A673 (cell line): Measurements from ENCODE around the gene TEC. TPM values are rescaled to one million over a fixed set of nuclear protein-coding genes. Genes with fewer than 3 reads are reported as not detected.

Source experiments
- BruUV-seq: library from RNA; stranded (reverse); fragments of 400-500 nt; replicated peaks from 2 replicates; lab custom pipeline; 2021; lab: Mats Ljungman, UMichigan
- CTCF ChIA-PET: fragments of 300-600 bp; sonication (Branson Sonifier 250); formaldehyde crosslinking; loops from one replicate; lab custom pipeline; 2022; ENCODE audit warnings: antibody characterized with exemption; lab: Charles Lee
- POLR2A ChIA-PET: fragments of 300-600 bp; sonication (Branson Sonifier 250); formaldehyde crosslinking; loops from one replicate; lab custom pipeline; 2022; ENCODE audit warnings: antibody characterized with exemption; ENCODE audit not compliant: low non-redundant PET; lab: Charles Lee
- DNase-seq: peaks from one replicate; pipeline ENCODE4 v3.0.0-alpha.2; 2015; ENCODE audit warnings: low spot score
- H3K27ac ChIP-seq: fragments of 200-600 bp; sonication (generic); 2 replicates; pipeline ENCODE4 v1.5.1; 2016; ENCODE audit warnings: mixed run types, low read depth, mild to moderate bottlenecking, mixed read lengths, antibody characterized with exemption, low read length; ENCODE audit not compliant: poor library complexity, severe bottlenecking
- H3K27me3 ChIP-seq: fragments of 200-600 bp; sonication (generic); replicated peaks from 2 replicates; pipeline ENCODE4 v1.6.1; 2017; ENCODE audit warnings: mixed run types, low read depth, mild to moderate bottlenecking, mixed read lengths, antibody characterized with exemption, low read length; ENCODE audit not compliant: insufficient read depth, poor library complexity
- H3K36me3 ChIP-seq: fragments of 200-600 bp; sonication (generic); 2 replicates; pipeline ENCODE4 v1.6.1; 2016; ENCODE audit warnings: mixed run types, mild to moderate bottlenecking, mixed read lengths, antibody characterized with exemption, low read length; ENCODE audit not compliant: insufficient read depth, poor library complexity, severe bottlenecking
- H3K4me1 ChIP-seq: fragments of 200-600 bp; sonication (generic); 2 replicates; pipeline ENCODE4 v1.6.1; 2017; ENCODE audit warnings: mixed run types, mild to moderate bottlenecking, mixed read lengths, antibody characterized with exemption, low read length; ENCODE audit not compliant: insufficient read depth, poor library complexity, severe bottlenecking
- H3K4me3 ChIP-seq: fragments of 200-600 bp; sonication (generic); 2 replicates; pipeline ENCODE4 v1.5.1; 2016; ENCODE audit warnings: low read depth, mixed run types, mild to moderate bottlenecking, mixed read lengths, low read length; ENCODE audit not compliant: poor library complexity, severe bottlenecking
- H3K9me3 ChIP-seq: fragments of 200-600 bp; sonication (generic); 2 replicates; pipeline ENCODE4 v1.6.1; 2016; ENCODE audit warnings: mixed run types, low read depth, mild to moderate bottlenecking, mixed read lengths, antibody characterized with exemption, low read length; ENCODE audit not compliant: poor library complexity, severe bottlenecking
- EZH2 ChIP-seq: fragments of 200-600 bp; sonication (generic); IDR thresholded peaks from 2 replicates; pipeline ENCODE4 v1.6.1; 2017; ENCODE audit warnings: borderline replicate concordance, low read depth, mild to moderate bottlenecking, mixed read lengths, antibody characterized with exemption, low read length; ENCODE audit not compliant: poor library complexity, severe bottlenecking
- intact Hi-C: fragments of 100-400 bp; cut with micrococcal nuclease; formaldehyde crosslinking; loops from one replicate; pipeline ENCODE4 v1.10.0; 2022; ENCODE audit not compliant: unreplicated experiment
- total RNA-seq: library from RNA; stranded (reverse); gene quantifications from 2 replicates; pipeline ENCODE4 v1.2.3, GENCODE V29; 2021
- TF ChIP-seq, protein P1 (sequence below): fragments of 300-800, 200-600 bp; sonication (generic); conservative IDR thresholded peaks from 2 replicates; pipeline ENCODE4 v1.5.1; 2017; ENCODE audit warnings: low read depth, mild to moderate bottlenecking, antibody characterized with exemption, low read length, moderate library complexity, mixed read lengths

TEC gene
- total RNA-seq, 1 experiment from 2014 or later, result 6.8 TPM

DNA sequence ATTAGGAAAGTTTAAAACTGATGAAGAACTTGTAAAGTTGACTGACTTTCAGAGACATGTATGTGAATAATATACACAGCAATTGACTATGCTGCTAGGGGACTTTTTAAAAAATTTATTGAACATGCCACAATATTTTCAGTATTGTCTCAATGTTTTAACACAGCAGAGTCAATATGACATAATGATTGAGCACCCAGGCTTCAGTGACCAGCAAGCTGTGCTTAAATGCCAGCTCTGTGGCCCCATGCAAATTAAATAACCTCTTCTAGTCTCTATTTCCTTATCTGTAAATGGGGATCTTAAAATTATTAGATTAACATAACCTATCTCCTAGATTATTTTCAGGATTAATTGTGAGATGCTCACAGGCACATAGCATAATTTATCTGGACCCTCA lies 78.8 kb downstream of the TEC start:
- TF ChIP-seq, protein P1, sequence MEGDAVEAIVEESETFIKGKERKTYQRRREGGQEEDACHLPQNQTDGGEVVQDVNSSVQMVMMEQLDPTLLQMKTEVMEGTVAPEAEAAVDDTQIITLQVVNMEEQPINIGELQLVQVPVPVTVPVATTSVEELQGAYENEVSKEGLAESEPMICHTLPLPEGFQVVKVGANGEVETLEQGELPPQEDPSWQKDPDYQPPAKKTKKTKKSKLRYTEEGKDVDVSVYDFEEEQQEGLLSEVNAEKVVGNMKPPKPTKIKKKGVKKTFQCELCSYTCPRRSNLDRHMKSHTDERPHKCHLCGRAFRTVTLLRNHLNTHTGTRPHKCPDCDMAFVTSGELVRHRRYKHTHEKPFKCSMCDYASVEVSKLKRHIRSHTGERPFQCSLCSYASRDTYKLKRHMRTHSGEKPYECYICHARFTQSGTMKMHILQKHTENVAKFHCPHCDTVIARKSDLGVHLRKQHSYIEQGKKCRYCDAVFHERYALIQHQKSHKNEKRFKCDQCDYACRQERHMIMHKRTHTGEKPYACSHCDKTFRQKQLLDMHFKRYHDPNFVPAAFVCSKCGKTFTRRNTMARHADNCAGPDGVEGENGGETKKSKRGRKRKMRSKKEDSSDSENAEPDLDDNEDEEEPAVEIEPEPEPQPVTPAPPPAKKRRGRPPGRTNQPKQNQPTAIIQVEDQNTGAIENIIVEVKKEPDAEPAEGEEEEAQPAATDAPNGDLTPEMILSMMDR, result no peak
- TF ChIP-seq EZH2, result no peak
- ChIA-PET CTCF (no interaction called here), POLR2A (no interaction called here)
- H3K9me3 ChIP-seq, result no peaks in the 10 kb centered on the region
- H3K4me3 ChIP-seq, result no peak overlapping the region
- H3K36me3 ChIP-seq, result no peaks in the 10 kb centered on the region
- no peak overlapping the region for H3K27ac ChIP-seq
- BruUV-seq, result no TSS peak
- H3K4me1 ChIP-seq, result peaks cover 4% of the 10 kb centered on the region
- intact Hi-C loops, result no loop called here
- no peak for DNase-seq
- H3K27me3 ChIP-seq, result no peaks in the 10 kb centered on the region

DNA sequence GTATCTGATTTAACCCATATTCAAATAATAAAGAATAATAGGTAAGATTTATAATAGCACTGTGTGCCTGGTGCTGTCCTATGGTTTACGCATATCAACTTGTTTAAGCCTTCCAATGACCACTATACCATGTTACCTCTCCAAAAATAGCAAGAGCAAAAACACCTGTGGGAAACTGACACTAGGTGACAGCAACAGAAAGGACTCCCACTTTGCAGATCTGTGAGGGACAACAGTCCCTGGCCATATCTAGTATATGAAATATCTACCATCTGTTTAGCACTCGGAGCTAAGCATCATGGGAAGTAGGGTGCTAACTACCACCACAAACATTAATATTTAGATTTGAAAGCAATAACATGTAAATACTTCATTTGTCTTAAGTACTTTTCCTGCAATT lies 79.9 kb downstream of the TEC start:
- H3K27ac ChIP-seq, result no peak overlapping the region
- POLR2A ChIA-PET, result no interaction called here
- BruUV-seq, result no TSS peak

DNA sequence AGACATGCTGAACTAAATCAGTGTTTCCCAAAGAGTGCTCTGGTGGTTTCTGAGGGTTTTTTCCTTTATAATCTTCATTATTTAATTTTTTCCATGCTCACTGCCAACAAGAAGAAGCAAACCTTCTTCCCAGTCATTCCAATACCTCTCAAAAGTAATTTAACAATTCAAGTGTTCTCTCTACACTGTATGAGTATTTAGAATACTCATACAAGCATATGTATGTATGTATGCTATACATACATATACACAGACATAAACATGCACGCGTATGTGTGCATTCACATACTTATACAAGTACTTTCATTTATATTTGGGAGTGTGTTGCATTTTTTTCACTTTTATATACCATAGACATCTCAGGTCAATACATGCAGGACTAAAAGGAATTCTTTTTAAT lies 81.2 kb downstream of the TEC start:
- intact Hi-C loops, result no loop called here
- no peak overlapping the region for H3K27ac ChIP-seq
- no peaks in the 10 kb centered on the region for H3K27me3 ChIP-seq
- no peak overlapping the region for H3K4me3 ChIP-seq
- no peaks in the 10 kb centered on the region for H3K9me3 ChIP-seq
- POLR2A ChIA-PET, result no interaction called here
- DNase-seq, result no peak
- BruUV-seq, result no TSS peak
- no peaks in the 10 kb centered on the region for H3K4me1 ChIP-seq
- no peaks in the 10 kb centered on the region for H3K36me3 ChIP-seq
- no peak for TF ChIP-seq EZH2
- TF ChIP-seq, protein P1, result no peak
- CTCF ChIA-PET, result no interaction called here

More for the DNA sequence above, 79.9 kb downstream of the TEC start:
- CTCF ChIA-PET, result no interaction called here
- Histone ChIP-seq H3K9me3 (no peaks in the 10 kb centered on the region), H3K27me3 (no peaks in the 10 kb centered on the region), H3K4me3 (no peak overlapping the region), H3K4me1 (no peaks in the 10 kb centered on the region), H3K36me3 (no peaks in the 10 kb centered on the region)
- DNase-seq, result no peak
- TF ChIP-seq EZH2, result no peak
- TF ChIP-seq, protein P1, result no peak
- intact Hi-C loops, result no loop called here
